NCI-H2227 treated with DMSO at 0.1 percent for 48 hours (cell line): ENCODE results near the gene EFNA4.

ENCODE experiments used
- DNase-seq: peaks from one replicate; lab custom pipeline; 2025; lab: John Stamatoyannopoulos, UW

EFNA4 gene, protein sequence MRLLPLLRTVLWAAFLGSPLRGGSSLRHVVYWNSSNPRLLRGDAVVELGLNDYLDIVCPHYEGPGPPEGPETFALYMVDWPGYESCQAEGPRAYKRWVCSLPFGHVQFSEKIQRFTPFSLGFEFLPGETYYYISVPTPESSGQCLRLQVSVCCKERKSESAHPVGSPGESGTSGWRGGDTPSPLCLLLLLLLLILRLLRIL

DNA sequence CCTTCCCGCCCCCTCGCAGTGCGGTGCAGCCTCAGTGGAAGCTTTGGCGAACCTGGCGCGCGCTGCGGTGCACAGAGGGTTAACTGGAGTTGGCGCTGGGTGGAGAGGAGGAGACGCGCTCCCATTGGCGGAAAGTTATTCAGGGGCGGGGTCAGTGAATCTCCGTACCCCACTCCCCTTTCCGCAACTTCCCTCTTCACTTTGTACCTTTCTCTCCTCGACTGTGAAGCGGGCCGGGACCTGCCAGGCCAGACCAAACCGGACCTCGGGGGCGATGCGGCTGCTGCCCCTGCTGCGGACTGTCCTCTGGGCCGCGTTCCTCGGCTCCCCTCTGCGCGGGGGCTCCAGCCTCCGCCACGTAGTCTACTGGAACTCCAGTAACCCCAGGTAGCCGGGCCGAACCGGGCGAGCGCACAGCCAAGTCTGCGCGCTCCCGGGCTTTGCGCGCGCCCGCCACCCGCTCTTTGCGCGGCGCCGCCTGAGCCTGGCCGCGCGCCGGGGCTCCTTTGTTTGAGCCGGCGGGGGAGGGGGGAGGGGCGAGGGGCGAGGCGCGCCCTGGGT lies at the start of gene EFNA4:
EFNA4 (plus strand) TSS at position 191 of the 561 bp plus-strand sequence; CDS start at position 275, 84 bp downstream.
- DNase-seq: peak; percentile 74

- DNase-seq: no peak
These were observed 48.6 kb upstream of the EFNA4 start for GRCh38 chr1:155014709-155015508.

DNA sequence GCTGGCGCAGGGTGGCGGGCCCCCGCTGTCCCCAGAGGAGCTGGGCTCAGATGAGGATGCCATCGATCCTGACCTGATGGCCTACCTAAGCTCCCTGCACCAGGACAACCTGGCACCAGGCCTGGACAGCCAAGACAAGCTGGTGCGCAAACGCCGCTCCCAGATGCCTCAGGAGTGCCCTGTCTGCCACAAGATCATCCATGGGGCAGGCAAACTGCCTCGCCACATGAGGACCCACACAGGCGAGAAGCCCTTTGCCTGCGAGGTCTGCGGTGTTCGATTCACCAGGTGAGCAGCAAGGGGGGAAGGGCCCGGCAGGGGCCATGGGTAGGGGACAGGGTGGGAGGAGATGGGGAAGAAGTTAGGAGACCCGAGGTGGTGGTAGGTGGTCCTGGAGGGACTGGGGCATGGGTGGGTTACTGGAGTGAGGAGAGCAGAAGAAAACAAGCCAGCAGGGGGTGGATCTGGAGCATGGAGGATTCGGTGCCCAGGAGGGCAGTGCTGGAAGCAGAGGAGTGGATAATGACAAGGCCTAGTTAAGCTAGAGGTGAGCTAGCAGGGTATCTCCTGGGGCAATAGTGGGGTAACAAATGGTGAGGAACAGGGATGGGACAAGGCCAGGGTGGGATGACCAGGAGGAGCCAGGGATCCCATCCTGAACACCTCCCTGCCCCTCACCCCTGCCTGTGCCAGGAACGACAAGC lies 47.9 kb upstream of the EFNA4 start:
- DNase-seq: no peak

DNA sequence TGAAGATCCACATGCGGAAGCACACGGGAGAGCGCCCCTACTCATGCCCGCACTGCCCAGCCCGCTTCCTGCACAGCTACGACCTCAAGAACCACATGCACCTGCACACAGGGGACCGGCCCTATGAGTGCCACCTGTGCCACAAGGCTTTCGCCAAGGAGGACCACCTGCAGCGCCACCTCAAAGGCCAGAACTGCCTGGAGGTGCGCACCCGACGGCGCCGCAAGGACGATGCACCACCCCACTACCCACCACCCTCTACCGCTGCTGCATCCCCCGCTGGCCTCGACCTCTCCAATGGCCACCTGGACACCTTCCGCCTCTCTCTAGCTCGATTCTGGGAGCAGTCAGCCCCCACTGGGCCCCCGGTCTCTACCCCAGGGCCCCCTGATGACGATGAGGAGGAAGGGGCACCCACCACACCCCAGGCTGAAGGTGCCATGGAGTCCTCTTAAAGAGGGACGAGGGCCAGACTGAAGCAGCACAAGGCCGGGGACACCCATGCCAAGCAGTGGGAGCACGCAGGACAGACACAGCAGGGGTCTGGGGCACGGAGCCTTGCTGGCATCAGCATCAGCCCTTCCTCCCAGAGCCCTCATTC lies 47.2 kb upstream of the EFNA4 start:
- no peak for DNase-seq

DNA sequence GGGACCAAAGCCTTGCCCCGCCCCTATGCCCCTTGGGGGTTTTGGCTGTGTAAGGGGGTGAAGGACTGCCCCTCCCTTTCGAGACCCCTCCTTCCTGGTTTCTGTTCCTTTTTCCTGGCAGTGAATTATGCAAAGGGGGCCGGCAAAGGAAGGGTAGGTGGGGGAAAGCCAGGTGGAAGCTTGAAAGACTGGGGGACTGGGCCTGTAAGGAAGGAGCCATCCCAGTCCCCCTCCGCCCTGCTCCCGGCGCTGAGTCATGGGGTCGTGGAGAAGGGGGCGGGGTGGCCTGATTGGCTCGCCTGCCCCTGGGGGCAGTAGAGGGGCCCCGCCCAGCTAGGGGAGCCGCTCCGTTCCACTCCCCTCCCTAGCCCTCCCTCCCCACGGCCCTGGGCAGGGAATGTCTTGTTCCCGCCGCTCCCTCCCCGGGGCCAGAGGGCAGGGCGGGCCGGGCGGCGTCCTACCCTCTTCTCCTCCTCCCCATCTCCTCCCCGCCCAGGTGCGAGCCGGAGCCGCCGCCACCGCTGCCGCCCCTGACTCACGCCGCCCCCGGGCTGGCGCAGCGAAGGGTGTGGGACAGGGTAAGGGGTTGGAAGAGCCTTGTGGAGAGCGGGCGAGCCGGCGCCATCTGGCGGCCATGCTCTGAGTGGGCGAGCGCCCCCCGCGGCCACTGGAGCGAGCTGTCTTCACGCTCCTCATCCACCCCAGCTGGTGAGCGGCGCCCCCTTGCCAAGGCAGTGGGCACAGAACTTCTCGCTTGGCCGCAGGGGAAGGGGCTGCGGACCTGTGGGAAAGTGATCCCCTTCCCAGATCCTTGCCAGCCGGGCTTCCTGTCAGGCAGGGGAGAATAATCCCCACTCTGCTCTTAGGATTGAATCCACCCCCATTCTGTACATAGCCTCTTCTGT lies 46.2 kb upstream of the EFNA4 start:
- DNase-seq: peak; percentile 86

- no peak for DNase-seq
These were observed 45.6 kb upstream of the EFNA4 start for GRCh38 chr1:155017946-155018316.

DNA sequence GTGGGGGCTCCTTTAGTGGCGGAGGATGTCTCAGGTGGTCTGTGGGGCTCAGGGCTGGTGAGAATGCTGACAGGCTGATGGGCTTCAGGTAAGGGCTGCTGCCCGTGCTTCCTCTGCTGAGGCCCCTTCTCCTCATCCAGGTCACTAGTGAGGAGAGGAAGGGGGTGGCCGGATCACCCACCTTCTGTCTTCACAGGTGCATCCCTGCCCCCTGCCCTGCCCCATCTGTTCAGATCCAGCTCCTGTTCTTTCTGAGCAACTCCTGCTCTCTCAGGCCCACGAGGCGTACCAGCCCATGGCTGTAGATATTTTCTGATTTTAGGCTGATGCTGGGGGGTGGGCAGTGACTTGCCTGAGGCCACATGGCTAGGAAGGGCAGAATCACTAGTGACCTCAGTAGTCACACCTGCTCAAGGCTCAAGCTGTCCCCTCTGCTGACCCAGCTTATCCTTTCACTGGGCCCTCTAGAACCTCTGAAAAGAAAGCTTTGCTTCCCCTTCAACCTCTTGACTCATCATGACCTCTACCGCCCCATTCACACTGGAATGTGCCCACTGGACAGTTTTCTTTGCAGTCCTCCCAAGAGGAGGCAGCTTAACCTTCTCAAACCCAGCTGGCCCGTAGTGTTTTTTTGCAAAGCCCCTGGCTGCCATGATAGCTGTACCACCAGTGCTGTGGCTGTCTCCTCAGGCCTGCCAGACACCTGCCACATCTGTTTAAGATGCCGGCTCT lies 44.8 kb upstream of the EFNA4 start:
- DNase-seq: no peak

DNA sequence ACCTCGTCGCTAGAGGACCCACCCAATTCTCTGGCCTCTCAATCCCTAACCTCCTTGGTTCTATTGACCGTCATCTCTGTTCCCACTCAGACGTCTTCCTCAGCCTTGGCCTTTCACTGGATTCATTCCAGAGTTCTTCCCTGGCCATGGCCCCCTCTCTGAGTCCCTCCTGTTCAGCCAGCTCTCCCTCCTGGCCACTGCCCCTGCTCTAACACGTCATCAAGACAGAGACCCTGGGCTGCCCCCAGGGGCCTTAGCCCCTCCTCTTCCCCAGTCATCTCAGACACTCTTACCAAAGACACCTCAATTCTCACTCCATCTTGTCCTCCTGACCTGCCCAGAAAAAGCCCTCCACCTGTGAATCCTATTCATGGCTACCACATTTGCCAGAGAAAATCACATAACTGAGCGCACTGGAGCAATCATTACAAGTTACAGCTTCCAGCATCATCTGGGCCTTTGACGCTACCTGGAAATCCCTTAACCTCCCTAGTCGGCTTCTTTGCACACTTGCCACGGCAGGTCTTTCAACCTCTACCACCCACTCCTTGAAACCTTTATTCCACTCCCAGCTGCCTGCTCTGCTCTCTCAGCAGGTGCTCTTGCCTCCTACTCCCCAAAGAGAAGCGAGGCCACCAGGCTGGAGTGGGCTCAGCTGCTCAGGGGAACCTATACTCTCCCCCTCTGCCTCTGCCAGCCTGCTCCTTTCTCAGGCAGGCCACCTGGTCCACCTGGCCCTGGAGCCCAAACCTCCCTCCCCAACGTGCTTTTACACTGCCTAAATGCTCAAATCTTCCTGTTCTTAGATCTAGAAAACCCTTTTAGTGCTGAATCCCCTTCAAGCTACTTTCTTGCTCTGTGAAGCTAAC lies 43.9 kb upstream of the EFNA4 start:
- DNase-seq: no peak

DNA sequence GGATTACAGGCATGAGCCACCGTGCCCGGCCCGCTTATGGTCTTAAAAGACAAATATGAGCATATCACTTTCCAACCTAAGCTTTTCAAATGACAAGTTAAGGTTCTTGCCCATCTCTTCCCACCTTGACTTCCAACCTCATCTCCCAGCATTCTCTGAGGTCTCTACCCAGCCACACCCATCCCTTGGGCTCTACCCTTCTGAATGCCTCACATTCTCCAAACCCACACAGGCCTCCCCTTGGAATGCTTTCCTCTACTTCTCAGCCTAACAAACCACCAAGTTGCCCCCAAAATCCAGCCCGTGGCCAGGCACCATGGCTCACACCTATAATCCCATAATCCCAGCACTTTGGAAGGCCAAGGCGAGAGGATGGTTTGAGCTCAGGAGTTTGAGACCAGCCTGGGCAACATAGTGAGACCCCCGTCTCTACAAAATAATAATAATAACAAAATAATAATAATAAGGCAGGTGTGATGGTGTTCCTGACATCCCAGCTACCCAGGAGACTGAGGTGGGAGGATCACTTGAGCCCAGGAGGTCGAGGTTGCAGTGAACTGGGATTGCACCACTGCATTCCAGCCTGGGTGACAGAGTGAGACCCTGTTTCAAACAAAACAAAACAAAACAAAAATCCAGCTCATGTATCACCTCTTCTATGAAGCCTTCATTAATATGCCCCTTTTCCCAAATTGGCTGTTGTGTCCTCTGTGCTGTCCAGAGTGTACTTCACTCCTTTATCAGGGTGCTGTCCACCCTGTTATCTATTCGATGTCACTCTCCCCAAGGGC lies 41.2 kb upstream of the EFNA4 start:
- DNase-seq: no peak

DNA sequence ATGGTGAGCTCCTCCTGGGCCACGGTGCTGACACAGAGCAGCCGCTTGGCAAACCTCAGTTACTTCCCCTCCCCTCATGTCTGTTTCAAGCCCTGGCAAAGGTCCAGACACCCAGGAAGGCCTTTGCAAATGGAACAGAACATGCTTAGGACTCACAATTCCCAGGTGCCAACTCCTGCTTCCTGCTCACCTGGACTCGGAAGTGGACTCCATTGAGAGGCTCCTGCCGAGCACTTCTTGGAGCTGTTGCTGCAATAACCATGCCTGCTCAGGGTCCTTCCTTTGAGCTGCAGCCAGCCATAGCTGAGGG lies 40.7 kb upstream of the EFNA4 start:
- no peak for DNase-seq

- DNase-seq: no peak
These were observed 39.9 kb upstream of the EFNA4 start for GRCh38 chr1:155023627-155024026.

DNA sequence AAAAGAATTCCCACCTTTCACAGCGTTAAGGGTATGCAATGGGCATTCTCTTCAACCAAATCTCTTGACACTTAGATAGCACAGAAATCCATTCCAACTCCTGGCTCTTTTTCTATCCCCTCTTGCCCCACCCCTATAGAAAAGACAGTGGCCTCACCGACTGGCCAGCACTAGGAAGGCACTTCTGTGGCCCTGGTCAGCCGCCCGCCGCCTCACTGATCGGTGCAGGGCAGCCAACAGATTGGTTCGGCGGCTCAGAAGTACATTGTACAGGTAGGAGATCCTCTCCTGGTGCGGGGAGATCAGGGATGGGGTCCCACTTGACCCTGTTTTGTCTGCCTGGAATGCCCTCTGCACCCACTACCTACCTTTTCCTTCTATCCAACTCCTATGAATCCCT lies 39.2 kb upstream of the EFNA4 start:
- DNase-seq: no peak

DNA sequence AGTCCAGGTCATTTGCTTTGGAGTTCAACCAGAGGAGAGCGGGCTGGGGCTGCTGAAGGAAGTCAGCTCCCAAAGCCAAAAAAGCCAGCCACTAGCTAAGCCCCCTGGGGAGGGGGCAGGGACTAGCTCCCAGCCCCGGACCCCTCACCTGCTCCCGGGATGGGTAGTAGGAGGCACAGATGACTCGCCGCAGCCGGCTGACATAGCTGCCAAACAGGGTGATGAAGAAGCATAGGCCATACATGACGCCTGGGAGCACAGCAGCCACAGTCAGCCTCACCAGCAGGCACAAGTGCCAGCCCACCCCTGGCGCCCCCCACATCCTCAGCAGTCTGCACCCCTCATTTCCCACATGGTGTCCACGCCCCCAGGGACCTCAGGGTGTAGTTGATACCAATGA lies 37.4 kb upstream of the EFNA4 start:
- DNase-seq: no peak

- no peak for DNase-seq
These were observed 37.0 kb upstream of the EFNA4 start for GRCh38 chr1:155026588-155026987.

DNA sequence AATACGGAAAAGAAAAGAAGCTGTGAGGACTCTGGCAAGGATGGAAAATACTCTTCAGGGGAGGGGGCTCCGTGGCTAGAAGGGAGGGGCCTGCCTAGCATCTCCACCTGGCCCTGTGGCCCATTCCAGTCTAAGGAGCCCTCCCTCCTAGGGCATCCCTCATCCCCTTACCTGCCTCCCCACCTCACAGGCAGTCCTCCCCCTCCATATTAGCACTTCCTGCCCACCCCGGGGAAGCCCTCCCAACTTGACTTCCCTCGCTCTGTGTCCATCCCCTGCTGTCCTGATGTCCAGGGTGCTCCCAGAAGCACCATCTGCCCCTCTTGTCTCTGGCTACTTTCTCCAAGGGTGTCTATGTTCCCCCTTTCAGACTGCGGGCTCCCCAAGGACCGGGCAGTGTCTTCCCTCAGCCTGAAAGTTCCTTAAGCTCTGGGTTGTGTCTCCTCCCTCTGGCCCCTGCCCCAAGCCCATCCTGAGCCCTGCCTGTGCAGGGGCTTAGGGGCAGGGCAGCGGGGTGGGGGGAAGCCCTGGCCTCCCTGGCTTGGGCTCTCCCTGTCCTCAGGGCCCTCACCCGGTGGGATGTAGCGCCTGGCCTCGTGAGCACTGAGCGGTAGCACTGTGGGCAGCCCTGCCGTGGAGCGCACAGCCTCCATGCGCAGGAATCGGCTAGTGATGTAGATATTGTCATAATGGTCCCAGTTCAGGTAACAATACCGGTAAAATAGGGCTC lies 33.9 kb upstream of the EFNA4 start:
- DNase-seq: no peak

- no peak for DNase-seq
These were observed 33.2 kb upstream of the EFNA4 start for GRCh38 chr1:155030243-155030795.

- no peak for DNase-seq
These were observed 32.6 kb upstream of the EFNA4 start for GRCh38 chr1:155030899-155031298.

DNA sequence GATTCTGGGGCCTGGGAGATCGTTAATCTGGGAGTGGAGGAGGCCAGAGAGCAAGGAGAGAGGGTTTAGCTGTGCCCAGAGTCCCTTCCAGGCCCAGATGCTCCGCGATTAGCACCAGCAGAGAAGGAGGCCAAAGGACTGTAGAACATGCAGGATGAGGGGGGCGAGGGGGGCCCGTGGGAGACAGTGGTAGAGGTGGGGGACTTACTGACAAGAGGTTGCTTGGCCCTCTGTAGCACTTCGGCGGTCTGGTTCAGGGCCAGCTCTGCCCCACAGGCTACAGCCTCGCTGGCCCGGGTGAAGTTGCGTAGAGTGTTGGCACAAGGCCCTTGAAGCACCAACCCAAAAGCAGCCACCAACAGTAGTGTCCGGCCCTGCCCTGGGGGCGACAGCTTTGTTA lies 30.7 kb upstream of the EFNA4 start:
- DNase-seq: no peak
